Ovary (tissue), 3 donors: ENCODE measurements around the gene TGFBR2.

ENCODE experiments used
- POLR2A ChIP-seq: fragments of 450-650 bp; IDR thresholded peaks from one replicate; pipeline ENCODE4 v1.6.1; 2017; ENCODE audit warnings: antibody characterized with exemption, mild to moderate bottlenecking, moderate library complexity
- TF ChIP-seq, protein P1 (sequence below), 3 donors: fragments of 450-650 bp in 2 of 3; fragments of 200-600 bp in 1 of 3; IDR thresholded peaks; one replicate each; pipeline versions ENCODE4 v1.5.1 to v1.8.0; 2016 to 2022; ENCODE audit warnings: antibody characterized with exemption in 3 of 3, mild to moderate bottlenecking in 1 of 3
- donor health status: DM: no; HTN: no; CAD: no.

DNA sequence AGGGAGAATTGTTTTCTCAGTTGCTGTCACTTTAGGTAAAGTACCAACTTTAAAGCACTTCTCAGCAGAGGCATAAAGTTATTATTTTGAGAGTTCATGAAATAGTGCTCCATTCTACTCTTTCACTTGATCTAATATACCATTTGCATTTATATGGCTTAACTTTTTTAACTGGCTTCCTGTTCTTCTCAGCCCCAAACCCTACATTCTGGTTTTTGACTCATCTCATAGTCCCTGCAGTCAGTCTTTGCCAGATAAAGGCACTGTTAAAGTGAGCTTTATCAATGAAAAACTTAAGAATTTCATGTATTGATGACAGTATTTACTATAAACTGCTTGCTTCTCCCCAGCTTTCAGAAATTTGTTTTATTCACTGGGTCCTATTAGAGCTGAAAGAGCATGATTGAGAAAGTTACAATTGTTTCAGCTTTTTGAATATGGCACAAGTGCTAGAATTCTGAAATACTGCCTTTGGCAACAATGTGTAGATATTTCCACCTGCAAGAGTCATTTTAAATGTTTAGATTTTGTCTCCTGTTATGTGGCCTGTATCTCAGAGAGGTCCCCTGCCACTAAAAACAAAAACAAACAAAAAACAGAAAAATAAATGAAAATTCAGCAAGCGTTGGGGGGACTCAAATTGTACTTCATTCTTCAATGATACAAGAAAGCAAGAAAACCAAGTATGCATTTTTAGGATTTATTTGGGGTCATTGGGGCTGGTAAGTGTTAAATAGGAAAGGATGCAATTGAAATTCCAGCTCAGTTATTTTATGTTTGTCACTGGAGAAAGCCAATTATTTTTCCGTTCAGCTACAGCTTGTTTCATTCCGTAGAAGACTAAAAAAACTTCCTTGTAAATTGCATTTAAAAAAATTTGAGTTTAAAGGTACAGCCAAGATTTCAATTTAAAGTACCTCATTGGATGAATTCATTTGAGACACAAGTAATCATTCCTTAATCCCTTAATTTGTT, 28.6 kb downstream of the TGFBR2 start:
- TF ChIP-seq POLR2A = no peak
- TF ChIP-seq, protein P1, sequence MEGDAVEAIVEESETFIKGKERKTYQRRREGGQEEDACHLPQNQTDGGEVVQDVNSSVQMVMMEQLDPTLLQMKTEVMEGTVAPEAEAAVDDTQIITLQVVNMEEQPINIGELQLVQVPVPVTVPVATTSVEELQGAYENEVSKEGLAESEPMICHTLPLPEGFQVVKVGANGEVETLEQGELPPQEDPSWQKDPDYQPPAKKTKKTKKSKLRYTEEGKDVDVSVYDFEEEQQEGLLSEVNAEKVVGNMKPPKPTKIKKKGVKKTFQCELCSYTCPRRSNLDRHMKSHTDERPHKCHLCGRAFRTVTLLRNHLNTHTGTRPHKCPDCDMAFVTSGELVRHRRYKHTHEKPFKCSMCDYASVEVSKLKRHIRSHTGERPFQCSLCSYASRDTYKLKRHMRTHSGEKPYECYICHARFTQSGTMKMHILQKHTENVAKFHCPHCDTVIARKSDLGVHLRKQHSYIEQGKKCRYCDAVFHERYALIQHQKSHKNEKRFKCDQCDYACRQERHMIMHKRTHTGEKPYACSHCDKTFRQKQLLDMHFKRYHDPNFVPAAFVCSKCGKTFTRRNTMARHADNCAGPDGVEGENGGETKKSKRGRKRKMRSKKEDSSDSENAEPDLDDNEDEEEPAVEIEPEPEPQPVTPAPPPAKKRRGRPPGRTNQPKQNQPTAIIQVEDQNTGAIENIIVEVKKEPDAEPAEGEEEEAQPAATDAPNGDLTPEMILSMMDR (IDR thresholded peaks at IDR 0.05) = no peak
